ENCODE measurements around the gene ACOT7.

DNA sequence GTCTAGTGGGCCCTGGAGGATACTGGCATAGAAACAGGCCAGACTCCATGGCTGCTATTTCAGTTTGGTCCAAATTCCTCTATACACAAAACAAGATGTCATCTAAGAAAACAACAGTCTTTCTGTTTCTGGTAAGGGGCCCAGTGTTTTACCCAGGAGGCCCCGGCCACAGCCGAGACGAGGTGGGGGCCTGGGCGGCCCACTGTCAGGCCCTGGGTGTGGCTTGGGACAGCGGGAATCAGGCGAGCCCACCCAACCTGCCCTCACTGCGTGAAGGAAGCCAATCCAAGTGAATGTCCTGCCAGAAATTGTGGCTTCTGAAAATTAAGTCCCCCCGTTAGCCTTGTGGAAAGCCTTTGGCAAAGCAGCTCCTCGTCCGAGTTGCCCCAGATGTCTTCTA lies 101.5 kb downstream of the ACOT7 start:
- TF ChIP-seq, protein P1, sequence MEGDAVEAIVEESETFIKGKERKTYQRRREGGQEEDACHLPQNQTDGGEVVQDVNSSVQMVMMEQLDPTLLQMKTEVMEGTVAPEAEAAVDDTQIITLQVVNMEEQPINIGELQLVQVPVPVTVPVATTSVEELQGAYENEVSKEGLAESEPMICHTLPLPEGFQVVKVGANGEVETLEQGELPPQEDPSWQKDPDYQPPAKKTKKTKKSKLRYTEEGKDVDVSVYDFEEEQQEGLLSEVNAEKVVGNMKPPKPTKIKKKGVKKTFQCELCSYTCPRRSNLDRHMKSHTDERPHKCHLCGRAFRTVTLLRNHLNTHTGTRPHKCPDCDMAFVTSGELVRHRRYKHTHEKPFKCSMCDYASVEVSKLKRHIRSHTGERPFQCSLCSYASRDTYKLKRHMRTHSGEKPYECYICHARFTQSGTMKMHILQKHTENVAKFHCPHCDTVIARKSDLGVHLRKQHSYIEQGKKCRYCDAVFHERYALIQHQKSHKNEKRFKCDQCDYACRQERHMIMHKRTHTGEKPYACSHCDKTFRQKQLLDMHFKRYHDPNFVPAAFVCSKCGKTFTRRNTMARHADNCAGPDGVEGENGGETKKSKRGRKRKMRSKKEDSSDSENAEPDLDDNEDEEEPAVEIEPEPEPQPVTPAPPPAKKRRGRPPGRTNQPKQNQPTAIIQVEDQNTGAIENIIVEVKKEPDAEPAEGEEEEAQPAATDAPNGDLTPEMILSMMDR (IDR thresholded peaks at IDR 0.05; ENCODE audit: low read depth, low read length, poor library complexity, severe bottlenecking), result no peak
- no peak for TF ChIP-seq EZH2phosphoT487 (IDR thresholded peaks at IDR 0.05; ENCODE audit: borderline replicate concordance, low read length)
